NCI-H2227 (cell line): ENCODE results near the gene PSAP.
"Not testable (repeated sequence)": the region's sequence is repeated elsewhere in the genome, so short reads cannot be mapped to it uniquely, and the experiment has no call there.

ENCODE experiments used
- DNase-seq: peaks from one replicate; lab custom pipeline; 2025; ENCODE audit not compliant: unreplicated experiment; lab: John Stamatoyannopoulos, UW

The PSAP gene

DNA sequence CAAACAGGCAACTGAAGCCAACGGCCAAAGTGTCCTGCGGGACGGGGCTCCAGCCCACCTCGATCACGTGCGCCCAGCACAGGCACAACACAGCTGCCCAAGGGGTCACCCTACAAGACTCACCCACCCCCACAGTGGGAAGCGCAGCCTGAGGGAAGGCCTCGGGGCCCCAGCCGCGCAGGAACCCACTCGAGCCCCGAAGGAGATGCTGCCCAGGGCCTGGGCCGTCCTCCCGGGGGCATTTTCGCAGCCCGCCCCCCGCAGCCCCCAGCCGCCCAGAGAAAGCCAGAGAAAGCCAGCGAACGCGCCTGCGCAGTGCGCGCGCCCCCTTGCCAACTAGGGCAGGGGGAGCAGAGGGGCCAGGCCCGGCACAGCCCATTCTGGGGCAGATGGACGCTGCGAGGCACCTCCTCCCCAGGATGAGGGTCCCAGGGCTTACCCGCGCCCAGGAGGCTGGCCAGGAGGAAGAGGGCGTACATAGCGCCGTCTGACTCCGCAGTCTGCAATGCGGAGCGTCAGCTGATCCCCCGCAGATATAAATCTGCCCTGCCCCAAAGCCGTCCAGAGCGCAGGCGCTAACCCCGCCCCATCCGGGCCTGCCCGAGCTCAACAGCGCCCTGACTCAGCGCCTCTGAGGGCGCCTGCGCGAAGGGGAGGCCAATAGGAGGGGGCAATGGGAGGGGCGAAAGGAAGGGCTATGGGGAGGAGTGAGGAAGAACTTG, at the start of gene PSAP:
TSS of gene PSAP (minus strand) at position 509 of the 722 bp plus-strand sequence. CDS start at position 479, 30 bp downstream.
- DNase-seq: peak; percentile 97

DNA sequence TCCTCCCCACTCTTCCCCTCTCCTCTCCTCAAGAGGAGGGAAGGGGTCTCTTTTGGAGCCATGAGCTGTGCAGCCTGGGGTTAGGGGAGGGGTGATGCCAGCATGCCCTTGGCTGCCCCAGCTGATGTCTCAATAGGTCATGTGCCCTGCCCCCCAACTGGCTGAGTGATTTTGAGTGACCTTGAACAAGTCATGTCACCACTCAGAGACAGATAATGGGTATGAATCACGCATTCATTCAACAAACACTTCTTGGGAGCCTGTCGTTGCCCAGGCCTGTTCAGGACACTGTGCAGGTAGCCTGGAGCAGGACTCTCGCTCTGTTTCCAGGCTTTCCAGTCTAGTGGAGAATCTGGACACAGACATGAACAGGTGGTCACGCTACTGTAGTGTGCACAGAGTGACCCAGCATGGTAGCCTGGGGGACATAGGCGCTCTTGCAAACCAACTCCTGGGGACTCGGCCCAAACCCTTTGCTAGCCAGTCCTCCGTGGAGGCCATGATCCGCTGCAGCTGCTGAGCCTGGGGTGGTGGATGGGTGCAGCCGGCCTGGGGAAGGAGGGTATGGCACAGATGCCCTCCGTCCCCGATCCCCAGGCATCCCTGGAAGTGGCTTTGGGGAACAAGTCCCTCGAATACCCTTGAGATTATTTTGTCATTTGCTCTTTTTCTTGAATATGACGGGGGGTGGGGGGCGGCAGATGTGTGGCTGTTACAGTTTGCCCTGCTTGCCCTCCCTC, 49.6 kb upstream of the PSAP start:
- DNase-seq: no peak

DNA sequence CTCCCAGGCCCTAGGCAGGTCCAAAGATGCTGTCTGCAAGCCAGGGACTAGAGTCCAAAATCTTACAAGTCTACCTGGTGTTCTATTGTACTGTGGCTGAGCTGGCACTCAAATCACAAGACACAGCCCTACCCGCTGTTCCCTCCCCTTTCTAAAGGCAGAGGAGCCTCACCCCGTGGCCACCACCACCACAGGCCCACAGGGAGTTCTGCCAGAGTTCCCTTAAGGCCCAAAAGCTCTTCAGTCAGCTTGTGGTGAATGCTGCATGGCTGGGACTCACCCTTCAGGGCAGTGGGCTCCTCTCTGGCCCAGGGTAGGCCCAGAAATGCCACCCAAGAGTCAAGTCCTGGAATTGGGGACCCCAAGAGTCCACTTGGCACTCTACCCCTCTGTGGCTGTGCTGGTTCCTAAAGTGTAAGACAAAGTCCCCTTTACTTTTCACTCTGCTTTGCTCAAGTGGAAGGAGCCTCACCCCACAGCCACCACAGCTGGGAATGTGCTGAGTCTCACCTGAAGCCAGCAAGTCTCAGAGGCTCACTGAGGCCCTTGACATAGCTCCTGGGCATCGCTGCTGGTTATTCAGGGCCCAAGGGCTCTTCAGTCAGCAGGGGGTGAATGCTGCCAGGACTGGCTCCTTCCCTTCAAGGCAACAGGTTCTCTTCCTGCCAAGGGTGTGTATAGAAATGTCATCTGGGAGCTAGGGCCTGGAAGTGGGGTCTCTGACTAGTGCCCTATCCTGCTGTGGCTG, 48.8 kb upstream of the PSAP start:
- no peak for DNase-seq

DNA sequence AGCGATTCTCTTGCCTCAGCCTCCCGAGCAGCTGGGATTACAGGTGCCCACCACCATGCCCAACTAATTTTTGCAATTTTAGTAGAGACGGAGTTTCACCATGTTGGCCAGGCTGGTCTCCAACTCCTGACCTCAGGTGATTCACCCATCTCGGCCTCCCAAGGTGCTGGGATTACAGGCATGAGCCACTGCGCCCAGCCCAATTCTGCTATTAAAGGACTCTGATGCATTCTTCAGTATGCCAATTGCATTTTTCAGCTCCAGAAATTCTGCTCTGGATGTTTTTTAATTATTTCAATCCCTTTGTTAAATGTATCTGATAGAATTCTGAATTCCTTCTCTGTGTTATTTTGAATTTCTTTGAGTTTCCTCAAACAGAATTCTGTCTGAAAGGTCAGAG, 47.3 kb upstream of the PSAP start:
- DNase-seq: not testable (repeated sequence)

DNA sequence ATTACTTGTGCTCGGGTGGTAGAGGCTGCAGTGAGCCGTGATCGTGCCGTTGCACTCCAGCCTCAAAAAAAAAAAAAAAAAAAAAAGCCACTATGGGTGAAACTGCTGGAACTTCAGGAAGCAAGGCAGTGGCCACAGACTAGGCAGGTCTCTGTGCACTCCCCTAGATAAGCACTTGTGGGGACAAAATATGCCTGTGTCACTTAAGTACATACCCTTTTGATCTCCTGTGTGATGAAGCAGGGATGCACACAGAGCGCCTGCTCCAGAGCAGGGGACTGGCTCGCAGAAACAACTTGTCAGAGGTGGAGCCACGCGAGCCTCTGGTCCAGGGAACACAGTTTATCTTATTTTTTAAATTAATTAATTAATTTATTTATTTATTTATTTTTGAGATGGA, 42.9 kb upstream of the PSAP start:
- no peak for DNase-seq

- DNase-seq: no peak
Measured at GRCh38 chr10:71893258-71893815, 42.3 kb upstream of the PSAP start.

GRCh38 chr10:71891437-71891836, 40.4 kb upstream of the PSAP start:
- no peak for DNase-seq

- no peak for DNase-seq
Measured at GRCh38 chr10:71889388-71889987, 38.4 kb upstream of the PSAP start.

DNA sequence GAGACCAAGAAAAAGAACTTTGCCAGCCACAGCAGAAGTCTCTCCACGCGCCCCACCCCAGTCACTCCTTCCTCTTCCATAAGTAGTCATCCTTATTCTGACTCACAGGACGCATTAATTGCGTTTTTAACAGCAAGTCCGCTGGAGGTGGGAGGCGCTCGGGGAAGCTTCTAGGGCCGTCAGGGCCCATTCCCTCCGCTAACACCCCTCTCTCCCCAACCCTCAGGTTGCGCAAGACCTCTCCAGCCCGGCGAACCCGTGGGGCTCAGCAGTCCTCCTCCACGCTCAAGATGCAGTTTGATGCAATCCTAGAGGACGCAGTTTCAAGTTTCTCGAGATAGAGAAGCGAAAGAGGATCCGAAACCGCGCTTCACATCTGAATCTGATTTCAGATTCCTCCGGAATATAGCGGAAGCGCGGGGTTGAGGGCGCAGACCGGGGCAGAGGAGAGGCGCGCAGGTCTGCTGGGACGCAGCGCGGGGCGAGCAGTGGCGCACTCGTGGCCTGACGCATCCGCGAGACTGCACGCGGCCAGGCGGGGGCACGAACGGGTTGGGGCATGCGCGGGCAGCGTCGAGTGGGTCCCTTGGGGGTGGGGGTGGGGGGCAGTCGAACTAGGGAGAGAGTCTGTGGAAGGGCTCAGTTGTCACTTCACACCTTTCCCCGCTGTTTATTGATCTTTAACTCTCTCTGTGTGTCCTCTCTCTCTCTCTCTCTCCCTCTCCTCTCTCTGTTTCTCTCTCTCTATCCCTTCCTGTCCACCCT, 37.8 kb upstream of the PSAP start:
- DNase-seq: peak; percentile 48

- no peak for DNase-seq
Measured at GRCh38 chr10:71888248-71888622, 37.2 kb upstream of the PSAP start.

DNA sequence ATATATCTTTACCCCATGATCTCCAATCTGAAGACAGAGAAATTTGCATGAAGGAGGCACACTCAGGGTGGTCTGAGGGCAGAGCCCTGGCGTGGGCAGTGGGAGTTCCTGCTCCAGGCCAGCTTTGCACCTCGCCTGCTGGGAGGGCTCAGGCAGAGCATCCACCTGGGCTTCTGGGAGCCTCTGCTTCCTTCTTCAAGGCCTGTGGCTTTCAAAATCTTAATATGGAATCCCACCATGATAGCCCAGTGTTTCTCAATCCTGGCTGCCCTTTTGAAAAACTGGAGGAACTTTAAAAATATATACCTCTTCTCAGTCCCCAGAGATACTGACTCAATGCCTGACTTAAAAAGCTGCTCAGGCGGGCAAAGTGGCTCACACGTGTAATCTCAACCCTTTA, 36.7 kb upstream of the PSAP start:
- no peak for DNase-seq

DNA sequence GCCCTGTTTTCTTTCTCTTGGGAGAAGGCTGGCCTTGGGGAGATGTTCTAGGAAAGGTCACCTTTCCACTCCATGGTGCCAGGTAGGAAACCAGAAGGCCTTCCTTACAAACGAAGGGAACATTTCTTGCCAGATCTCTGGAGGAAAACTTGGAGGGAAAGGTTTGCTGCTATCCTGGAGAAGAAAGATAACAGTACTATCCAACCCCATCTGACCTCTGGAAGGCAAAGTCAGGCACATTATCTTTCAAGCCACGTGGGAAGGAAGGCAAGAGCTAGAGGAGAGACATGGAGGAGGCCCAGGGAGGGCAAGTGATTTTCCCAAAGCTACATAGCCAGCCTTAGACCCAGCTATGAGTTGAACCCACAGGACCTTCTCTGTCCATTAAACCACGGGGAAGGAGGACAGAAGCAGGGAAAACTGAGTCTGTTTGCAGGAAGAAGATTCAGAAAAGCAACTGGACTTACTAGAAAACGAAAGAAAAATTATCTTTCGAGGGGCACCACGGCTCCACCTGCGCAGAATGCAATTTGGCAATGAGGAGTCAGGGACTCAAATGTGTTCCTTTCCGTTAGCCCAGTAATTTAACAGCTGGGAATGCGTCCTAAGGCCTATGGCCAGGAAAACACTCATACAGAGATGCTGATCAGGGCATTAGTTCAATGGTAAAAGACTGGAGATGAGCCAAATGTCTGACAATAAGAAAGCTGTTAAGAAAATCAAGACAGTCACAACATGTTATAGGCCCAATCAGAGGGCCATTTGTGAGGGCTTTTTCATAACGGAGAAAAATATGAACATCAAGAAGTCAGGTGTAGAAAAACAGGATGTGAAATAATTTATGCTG, 32.0 kb upstream of the PSAP start:
- DNase-seq: no peak

- no peak for DNase-seq
Measured at GRCh38 chr10:71881647-71882355, 30.8 kb upstream of the PSAP start.

GRCh38 chr10:71881307-71881624, 30.2 kb upstream of the PSAP start:
- DNase-seq: not testable (repeated sequence)

- peak; percentile 5 for DNase-seq
Measured at GRCh38 chr10:71880425-71881306, 29.6 kb upstream of the PSAP start.

DNA sequence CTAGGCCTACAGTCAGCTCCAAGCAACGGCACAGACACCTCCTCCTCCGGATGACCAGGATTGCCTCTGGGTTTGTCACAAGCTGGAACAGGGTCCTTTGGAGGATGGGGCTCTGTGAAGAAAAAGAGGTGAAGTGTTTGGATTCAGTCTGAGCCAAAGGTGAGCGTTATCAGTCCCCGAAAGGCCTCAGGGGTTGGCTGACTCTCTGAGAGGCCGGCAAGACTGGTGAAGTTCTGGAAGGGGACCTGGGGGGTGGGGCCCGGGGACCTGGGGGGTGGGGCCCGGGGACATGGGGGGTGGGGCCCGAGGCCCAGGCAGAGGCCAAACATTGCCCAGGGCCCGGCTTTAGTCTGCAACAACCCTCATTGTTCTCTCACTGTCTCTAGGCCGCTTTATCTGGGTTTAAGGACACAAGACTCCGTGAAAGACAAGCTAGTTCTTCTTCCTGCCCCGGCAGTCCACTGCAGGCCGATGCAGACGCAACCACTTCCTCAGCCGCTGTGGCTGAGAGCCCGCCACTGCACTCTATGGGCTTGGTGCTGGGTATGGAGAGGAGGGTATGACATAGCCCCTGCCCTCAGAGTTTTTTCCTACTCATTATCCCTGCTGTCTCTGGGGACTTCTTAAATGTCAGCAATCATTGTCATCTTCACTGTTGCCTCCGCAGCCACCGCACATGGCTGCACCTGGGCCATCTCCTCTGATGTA, 27.4 kb upstream of the PSAP start:
- DNase-seq: no peak

DNA sequence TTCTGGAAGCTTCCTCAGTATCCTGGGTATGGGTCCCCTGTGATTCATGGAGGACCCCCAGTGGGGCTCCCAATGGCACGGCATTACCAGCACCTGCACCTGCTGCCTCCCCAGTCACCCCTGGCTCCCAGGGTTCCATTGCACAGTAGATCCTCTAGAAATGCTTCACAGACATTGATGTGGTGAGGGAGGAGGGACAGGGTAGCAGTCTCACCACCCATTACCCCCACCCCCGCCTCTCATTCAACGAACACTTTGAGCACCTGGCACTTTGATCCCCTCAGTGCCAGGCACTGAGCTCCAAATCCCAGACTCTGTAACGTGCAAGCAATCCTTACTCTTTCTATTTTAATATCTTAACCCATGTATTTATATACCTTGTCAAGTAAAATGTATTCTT, 26.8 kb upstream of the PSAP start:
- no peak for DNase-seq
